H1 (cell line): ENCODE results near the gene AGAP1. TPM values are rescaled to one million over a fixed set of nuclear protein-coding genes. Genes with fewer than 3 reads are reported as not detected.

Experiments used
- CTCF ChIA-PET: fragments of 300-600 bp; sonication (Branson Sonifier 250); formaldehyde crosslinking; loops from one replicate; lab custom pipeline; 2021; ENCODE audit not compliant: partially characterized antibody; lab: Charles Lee
- POLR2A ChIA-PET: fragments of 300-600 bp; sonication (Branson Sonifier 250); formaldehyde crosslinking; loops from one replicate; lab custom pipeline; 2021; ENCODE audit warnings: inconsistent platforms; ENCODE audit not compliant: partially characterized antibody; lab: Charles Lee
- DNase-seq, 2 experiments: peaks; one replicate each; pipeline versions ENCODE4 v3.0.0 to v3.0.0-alpha.2; 2010 to 2022; ENCODE audit warnings: low spot score in 2 of 2, low read depth in 1 of 2, mixed read lengths in 1 of 2
- FAIRE-seq: peaks from 2 replicates; lab custom pipeline; 2011; peaks lifted over from hg19 to GRCh38; lab: Jason Lieb, UNC
- H2AFZ ChIP-seq: 2 replicates; pipeline ENCODE4 v1.8.1; 2012; ENCODE audit warnings: low read length, inconsistent platforms
- H2AK5ac ChIP-seq: 2 replicates; pipeline ENCODE4 v1.6.1; 2013; ENCODE audit warnings: low read depth, low read length
- H2BK120ac ChIP-seq: replicated peaks from 2 replicates; pipeline ENCODE3; 2013; ENCODE audit warnings: low read depth, low read length, inconsistent platforms
- H2BK12ac ChIP-seq: 2 replicates; pipeline ENCODE4 v1.6.1; 2013; ENCODE audit warnings: low read depth, low read length
- H2BK15ac ChIP-seq: 2 replicates; pipeline ENCODE4 v1.6.1; 2013; ENCODE audit warnings: low read length
- H2BK20ac ChIP-seq: 2 replicates; pipeline ENCODE4 v1.6.1; 2013; ENCODE audit warnings: low read length
- H2BK5ac ChIP-seq: 2 replicates; pipeline ENCODE4 v1.6.1; 2013; ENCODE audit warnings: low read depth, low read length
- H3K14ac ChIP-seq: 2 replicates; pipeline ENCODE4 v1.6.1; 2013; ENCODE audit warnings: inconsistent platforms; ENCODE audit not compliant: insufficient read length
- H3K18ac ChIP-seq: 2 replicates; pipeline ENCODE4 v1.6.1; 2013; ENCODE audit warnings: low read length; ENCODE audit errors: extremely low read depth
- H3K23ac ChIP-seq: 2 replicates; pipeline ENCODE4 v1.6.1; 2013; ENCODE audit warnings: inconsistent platforms; ENCODE audit not compliant: insufficient read length
- H3K23me2 ChIP-seq: 2 replicates; pipeline ENCODE4 v1.6.1; 2013; ENCODE audit warnings: low read depth, low read length
- H3K27ac ChIP-seq: 2 replicates; pipeline ENCODE4 v1.6.1; 2011; ENCODE audit warnings: low read depth, low read length, inconsistent platforms
- H3K27me3 ChIP-seq, 4 experiments: replicated peaks in 1 of 4; 1 replicate in 1 of 4; 2 replicates in 3 of 4; pipeline versions ENCODE4 v1.6.1 to v1.8.1; 2011 to 2013; ENCODE audit warnings: low read length in 3 of 4, mild to moderate bottlenecking in 3 of 4, inconsistent platforms in 2 of 4, mixed read lengths in 2 of 4, moderate library complexity in 1 of 4; ENCODE audit not compliant: control insufficient read depth in 3 of 4, insufficient read depth in 3 of 4; ENCODE audit errors: extremely low read depth in 1 of 4
- H3K36me3 ChIP-seq, 4 experiments: 2 replicates each; pipeline versions ENCODE4 v1.6.1 to v1.8.1; 2011 to 2013; ENCODE audit warnings: mild to moderate bottlenecking in 4 of 4, low read length in 3 of 4, moderate library complexity in 2 of 4, control low read depth in 1 of 4, inconsistent platforms in 1 of 4; ENCODE audit not compliant: insufficient read depth in 4 of 4, control insufficient read depth in 2 of 4
- H3K4ac ChIP-seq: replicated peaks from 2 replicates; pipeline ENCODE3; 2013; ENCODE audit warnings: low read length, low read depth, mixed read lengths, inconsistent platforms; ENCODE audit not compliant: insufficient read length
- H3K4me1 ChIP-seq, 4 experiments: replicated peaks in 1 of 4; 1 replicate in 1 of 4; 2 replicates in 3 of 4; pipeline versions ENCODE4 v1.6.1 to v1.8.1; 2011 to 2013; ENCODE audit warnings: low read length in 3 of 4, inconsistent platforms in 2 of 4, mixed read lengths in 1 of 4; ENCODE audit not compliant: insufficient read depth in 4 of 4, control insufficient read depth in 3 of 4
- H3K4me2 ChIP-seq, 2 experiments: 2 replicates each; pipeline versions ENCODE4 v1.6.1 to v1.8.1; 2011 to 2013; ENCODE audit warnings: low read depth in 2 of 2, low read length in 2 of 2, control low read depth in 1 of 2, inconsistent platforms in 1 of 2, mild to moderate bottlenecking in 1 of 2; ENCODE audit not compliant: insufficient read depth in 1 of 2
- H3K4me3 ChIP-seq, 4 experiments: fragments of 200-600, 300-600 bp in 1 of 4; sonication (generic), shearing (Covaris generic), sonication (Bioruptor Twin) in 1 of 4; 2 replicates each; pipeline versions ENCODE4 v1.5.1 to v1.8.1; 2011 to 2016; ENCODE audit warnings: low read length in 4 of 4, low read depth in 3 of 4, control low read depth in 2 of 4, inconsistent platforms in 2 of 4, mild to moderate bottlenecking in 2 of 4, mixed read lengths in 1 of 4, moderate library complexity in 1 of 4; ENCODE audit not compliant: insufficient read depth in 2 of 4; ENCODE audit errors: extremely low read depth in 1 of 4
- H3K56ac ChIP-seq: replicated peaks from 2 replicates; pipeline ENCODE3; 2013; ENCODE audit warnings: low read depth, mild to moderate bottlenecking, mixed read lengths, low read length, inconsistent platforms; ENCODE audit not compliant: insufficient read length
- H3K79me1 ChIP-seq: 2 replicates; pipeline ENCODE4 v1.6.1; 2013; ENCODE audit warnings: low read depth, low read length, control low read depth
- H3K79me2 ChIP-seq, 2 experiments: 2 replicates each; pipeline versions ENCODE4 v1.6.1 to v1.8.1; 2012 to 2013; ENCODE audit warnings: low read length in 2 of 2, mild to moderate bottlenecking in 2 of 2, inconsistent platforms in 1 of 2; ENCODE audit not compliant: insufficient read depth in 2 of 2, control insufficient read depth in 1 of 2
- H3K9ac ChIP-seq, 4 experiments: replicated peaks in 1 of 4; 1 replicate in 1 of 4; 2 replicates in 3 of 4; pipeline versions ENCODE4 v1.6.1 to v1.8.1; 2011 to 2013; ENCODE audit warnings: low read depth in 3 of 4, low read length in 3 of 4, control low read depth in 2 of 4, mild to moderate bottlenecking in 2 of 4, moderate library complexity in 2 of 4, inconsistent platforms in 1 of 4; ENCODE audit errors: extremely low read depth in 1 of 4
- H3K9me3 ChIP-seq, 2 experiments: 2 replicates each; pipeline versions ENCODE4 v1.6.1 to v1.8.1; 2012 to 2013; ENCODE audit warnings: mild to moderate bottlenecking in 2 of 2, moderate library complexity in 2 of 2, control low read depth in 1 of 2, inconsistent platforms in 1 of 2, low read depth in 1 of 2, low read length in 1 of 2, mixed read lengths in 1 of 2; ENCODE audit not compliant: insufficient read depth in 2 of 2
- H4K20me1 ChIP-seq, 2 experiments: replicated peaks in 1 of 2; 2 replicates each; pipeline versions ENCODE3 to v1.8.1; 2011 to 2013; ENCODE audit warnings: inconsistent platforms in 2 of 2, low read length in 2 of 2, mild to moderate bottlenecking in 1 of 2; ENCODE audit not compliant: insufficient read depth in 2 of 2, control insufficient read depth in 1 of 2
- H4K5ac ChIP-seq: 2 replicates; pipeline ENCODE4 v1.6.1; 2013; ENCODE audit warnings: low read length, low read depth, mixed read lengths, inconsistent platforms; ENCODE audit not compliant: insufficient read length
- H4K8ac ChIP-seq: 2 replicates; pipeline ENCODE4 v1.8.0; 2013; ENCODE audit warnings: mild to moderate bottlenecking, moderate library complexity, low read length, inconsistent platforms; ENCODE audit not compliant: insufficient read depth; ENCODE audit errors: extremely low read depth
- H4K91ac ChIP-seq: replicated peaks from 2 replicates; pipeline ENCODE3; 2013; ENCODE audit warnings: low read length, mixed read lengths, inconsistent platforms; ENCODE audit not compliant: insufficient read length
- BACH1 ChIP-seq: IDR thresholded peaks from 2 replicates; pipeline ENCODE4 v1.6.1; 2012; ENCODE audit warnings: low read length, improper control_type of control experiment
- CTCF ChIP-seq, 3 experiments: IDR thresholded peaks; 1 replicate in 2 of 3; 2 replicates in 1 of 3; pipeline versions ENCODE4 v1.5.1 to v1.6.1; 2011; ENCODE audit warnings: low read length in 3 of 3, mild to moderate bottlenecking in 3 of 3, inconsistent platforms in 2 of 3, low read depth in 1 of 3, moderate library complexity in 1 of 3; ENCODE audit not compliant: insufficient read depth in 1 of 3; ENCODE audit errors: control extremely low read depth in 1 of 3
- GTF2F1 ChIP-seq: IDR thresholded peaks from 2 replicates; pipeline ENCODE4 v1.6.1; 2012; ENCODE audit warnings: low read depth, low read length, improper control_type of control experiment, borderline replicate concordance
- KDM5A ChIP-seq: fragments of 200-600 bp; IDR thresholded peaks from 2 replicates; pipeline ENCODE4 v1.7.1; 2012; ENCODE audit warnings: mild to moderate bottlenecking, low read length, inconsistent platforms, mixed read lengths
- NANOG ChIP-seq: IDR thresholded peaks from 2 replicates; pipeline ENCODE4 v1.6.1; 2011; ENCODE audit warnings: low read length, low read depth, mild to moderate bottlenecking, inconsistent platforms; ENCODE audit not compliant: insufficient read depth, poor library complexity, severe bottlenecking
- SIN3A ChIP-seq, 2 experiments: IDR thresholded peaks in 1 of 2; conservative IDR thresholded peaks in 1 of 2; 2 replicates each; pipeline ENCODE4 v1.6.1; 2011 to 2012; ENCODE audit warnings: low read length in 2 of 2, improper control_type of control experiment in 1 of 2, low read depth in 1 of 2, mild to moderate bottlenecking in 1 of 2
- TCF12 ChIP-seq: IDR thresholded peaks from 2 replicates; pipeline ENCODE4 v1.6.1; 2011; ENCODE audit warnings: low read depth, mild to moderate bottlenecking, low read length
- TEAD4 ChIP-seq: IDR thresholded peaks from 2 replicates; pipeline ENCODE4 v1.6.1; 2012; ENCODE audit warnings: low read depth, low read length, inconsistent platforms, mixed read lengths
- ZNF274 ChIP-seq: IDR thresholded peaks from 2 replicates; pipeline ENCODE4 v1.7.0; 2012; ENCODE audit warnings: low read length, borderline replicate concordance; ENCODE audit errors: extremely low read depth
- WGBS, 2 experiments: shearing (Covaris generic) in 1 of 2; methylation state at CpG; one replicate each; pipeline versions ENCODE4 v1.1.6 to v1.1.7; 2013 to 2015; ENCODE audit warnings: low lambda C conversion rate in 2 of 2, mixed read lengths in 2 of 2, inconsistent platforms in 1 of 2, low coverage in 1 of 2, missing lambda C conversion rate in 1 of 2; ENCODE audit not compliant: insufficient replicate concordance in 2 of 2, insufficient coverage in 1 of 2, insufficient read length in 1 of 2; ENCODE audit errors: extremely low coverage in 1 of 2, missing lambda C conversion rate in 1 of 2; 5-methylcytosine and 5-hydroxymethylcytosine counted together
- polyA plus RNA-seq, 7 experiments: library from polyadenylated mRNA; depleted of rRNA in 3 of 7; stranded (reverse) in 5 of 7; unstranded in 2 of 7; fragments of >200 nt in 5 of 7; fragments of 200-250 nt in 2 of 7; gene quantifications; 1 replicate in 5 of 7; 2 replicates in 1 of 7; 4 replicates in 1 of 7; pipeline versions ENCODE4 v1.2.1 to v1.2.3, GENCODE V29; 2011 to 2013; ENCODE audit warnings: missing spikeins in 2 of 7, mixed read lengths in 2 of 7
- total RNA-seq: library from RNA; stranded (reverse); fragmentation: NEBNext Ultra II Directional; extraction: Animal tissue kit (Norgen Biotek cat#: 25700); gene quantifications from 2 replicates; pipeline ENCODE4 v1.2.1, GENCODE V29; 2021

Gene AGAP1
- total and polyA plus RNA-seq, 2 of the 8 experiments (the other 6 are each of a cell fraction or from before 2014, with no cell fraction given) = 18.1 to 39.4 TPM

GRCh38 chr2:235728800-235729556 lies 235.1 kb downstream of the AGAP1 start:
- no peak for DNase-seq
- H2AFZ ChIP-seq = no peak overlapping the region
- H3K56ac ChIP-seq = no peak overlapping the region
- H3K79me2 ChIP-seq = no peaks in the 10 kb centered on the region; a peak in 2 of 4 replicates
- H4K91ac ChIP-seq = no peak overlapping the region
- ChIA-PET CTCF (interaction anchor here (2.5 to 3.1 kb wide), 3 partner anchors 17 to 133 kb away, joined by 8 to 15 read pairs (median 11); no protein-coding TSS in a partner anchor), POLR2A (no interaction called here)
- H3K23me2 ChIP-seq = no peaks in the 10 kb centered on the region
- no peak overlapping the region for H4K5ac ChIP-seq
- H3K14ac ChIP-seq = no peak overlapping the region
- H4K20me1 ChIP-seq = peaks cover 8 to 9% of the 10 kb centered on the region in 2 experiments
- H2BK15ac ChIP-seq = no peak overlapping the region
- H3K4me2 ChIP-seq = no peak overlapping the region
- no peaks in the 10 kb centered on the region for H3K9me3 ChIP-seq
- H3K18ac ChIP-seq = no peak overlapping the region
- peaks cover 0 to 10% (median 7%) of the 10 kb centered on the region in 4 experiments; a peak in 5 of 7 replicates for H3K4me1 ChIP-seq
- no peak overlapping the region for H2BK5ac ChIP-seq
- no peak overlapping the region for H2BK120ac ChIP-seq
- no peak overlapping the region; the same call in 1 of the 2 replicates for H4K8ac ChIP-seq
- 90% methylated on average over 12 of the region's 12 CpGs; no CpG with 5 or more reads in 1 of the 2 experiments for WGBS, 2 experiments
- H3K27ac ChIP-seq = no peak overlapping the region
- no peak overlapping the region for H3K4ac ChIP-seq
- H3K4me3 ChIP-seq = no peak overlapping the region
- peaks cover 4% of the 10 kb centered on the region; the same call in 1 of the 2 replicates for H3K79me1 ChIP-seq
- H2AK5ac ChIP-seq = no peak overlapping the region
- no peak for FAIRE-seq
- no peaks in the 10 kb centered on the region for H3K27me3 ChIP-seq
- H2BK12ac ChIP-seq = no peak overlapping the region
- no peak overlapping the region for H3K23ac ChIP-seq
- no peak overlapping the region for H3K9ac ChIP-seq
- H2BK20ac ChIP-seq = no peak overlapping the region
- no peaks in the 10 kb centered on the region for H3K36me3 ChIP-seq
- no peak for TF ChIP-seq NANOG
- TF ChIP-seq TEAD4 = no peak
- TF ChIP-seq ZNF274 = no peak
- TF ChIP-seq TCF12 = no peak
- no peak for TF ChIP-seq BACH1
- TF ChIP-seq GTF2F1 = no peak
- TF ChIP-seq CTCF (IDR thresholded peaks at IDR 0.05; ENCODE audit: control extremely low read depth in 1 of 3, insufficient read depth in 1 of 3, low read depth in 1 of 3, low read length in 3 of 3) = no peak
- TF ChIP-seq KDM5A = no peak
- no peak for TF ChIP-seq SIN3A (conservative IDR thresholded peaks at IDR 0.05 in 1 of 2, IDR thresholded peaks at IDR 0.05 in 1 of 2; ENCODE audit: low read depth in 1 of 2, low read length in 2 of 2)
